ENCODE data around the gene ELFN2.
"Not testable (repeated sequence)": the region's sequence is repeated elsewhere in the genome, so short reads cannot be mapped to it uniquely, and the experiment has no call there.

The ELFN2 gene

DNA sequence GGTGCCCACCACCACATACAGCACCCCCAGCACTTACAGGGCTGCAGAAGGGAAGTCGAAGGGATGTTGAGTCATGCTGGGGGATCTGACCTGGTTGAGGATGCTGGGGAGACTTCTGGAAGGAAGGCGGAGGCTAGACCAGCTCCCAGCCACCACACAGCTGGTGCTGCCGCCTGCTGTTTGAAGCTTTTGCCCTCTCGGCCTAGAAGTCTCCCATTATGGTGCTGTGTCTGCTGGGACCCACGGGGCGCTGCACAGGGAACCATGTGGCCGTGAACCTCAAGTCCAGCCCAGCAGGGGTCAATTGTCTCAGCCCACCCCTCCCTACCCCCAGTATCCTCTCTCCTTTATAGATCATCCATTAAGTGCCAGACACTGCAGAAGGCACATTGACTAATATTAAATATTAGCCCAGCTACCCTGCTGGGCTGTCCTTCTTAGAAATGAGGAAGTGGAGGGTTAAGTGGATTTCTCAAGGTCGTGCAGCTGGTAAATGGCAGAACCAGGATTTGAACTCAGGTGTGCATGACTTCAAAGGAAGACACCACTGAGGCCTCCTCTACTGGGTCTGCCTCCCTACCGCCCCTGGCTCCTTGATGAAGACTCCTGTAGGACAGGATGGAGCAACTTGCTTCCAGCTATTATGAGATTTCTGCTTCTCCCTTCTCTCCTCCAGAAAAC, 95.3 kb downstream of the ELFN2 start:
- DNase-seq = no peak

DNA sequence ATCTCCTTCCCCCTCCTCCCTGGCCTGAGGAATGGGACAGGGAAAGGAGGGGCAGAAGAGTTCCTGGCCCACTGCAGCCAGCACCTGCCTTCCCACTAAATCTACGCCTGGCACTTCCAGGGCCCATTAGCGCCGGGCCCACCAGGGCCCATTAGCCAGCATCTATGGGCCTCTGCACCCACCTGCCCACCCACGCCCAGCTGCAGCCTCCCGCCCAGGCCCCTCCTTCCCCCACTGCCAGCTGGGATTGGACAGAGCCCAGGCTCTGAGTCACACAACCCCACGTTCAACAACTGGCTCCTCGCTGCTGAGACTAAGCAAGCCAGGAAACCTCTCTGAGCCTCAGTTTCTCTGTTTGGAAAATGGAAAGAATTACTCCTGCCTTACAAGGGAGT, 96.2 kb downstream of the ELFN2 start:
- DNase-seq = no peak

DNA sequence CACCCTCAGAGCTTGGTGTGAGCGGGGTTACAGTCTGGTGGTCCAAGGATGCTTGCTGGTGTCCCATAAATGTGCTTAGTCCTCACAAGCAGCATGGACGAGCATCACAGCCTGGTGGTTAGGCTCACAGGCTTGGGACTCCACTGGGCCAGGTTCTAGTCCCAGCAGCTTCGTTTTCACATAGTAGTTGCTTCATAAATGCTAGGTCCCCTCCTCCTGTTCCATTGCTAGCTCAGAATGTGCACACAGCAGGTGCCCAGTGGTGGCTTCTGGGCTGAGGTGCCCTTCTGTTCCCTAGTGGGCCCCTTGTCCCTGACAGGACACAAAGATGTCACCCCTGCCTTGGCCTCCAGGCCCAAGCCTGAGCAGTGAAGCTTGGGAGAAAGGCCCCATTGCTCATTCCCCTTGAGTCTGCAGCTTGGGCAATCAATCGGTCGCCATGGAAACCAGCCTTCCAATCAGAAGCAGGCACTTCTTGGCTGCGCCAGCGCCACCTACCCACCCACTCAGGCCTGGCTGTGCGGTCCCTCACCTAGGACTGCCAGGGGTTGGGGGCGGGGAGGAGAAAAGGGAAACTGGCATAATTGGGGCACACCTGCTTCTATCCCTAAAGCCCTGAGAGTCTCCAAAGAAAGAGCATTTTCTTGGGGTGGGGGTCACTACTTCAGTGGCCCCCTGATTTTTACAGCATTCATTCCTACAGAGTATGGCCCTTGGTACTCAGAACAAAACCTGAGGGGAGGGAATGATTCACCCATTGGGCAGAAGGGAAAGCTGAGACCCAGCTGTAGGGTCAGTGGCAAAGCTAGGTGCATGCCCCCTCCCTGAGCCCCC, 96.9 kb downstream of the ELFN2 start:
- DNase-seq = peak; percentile 28

DNA sequence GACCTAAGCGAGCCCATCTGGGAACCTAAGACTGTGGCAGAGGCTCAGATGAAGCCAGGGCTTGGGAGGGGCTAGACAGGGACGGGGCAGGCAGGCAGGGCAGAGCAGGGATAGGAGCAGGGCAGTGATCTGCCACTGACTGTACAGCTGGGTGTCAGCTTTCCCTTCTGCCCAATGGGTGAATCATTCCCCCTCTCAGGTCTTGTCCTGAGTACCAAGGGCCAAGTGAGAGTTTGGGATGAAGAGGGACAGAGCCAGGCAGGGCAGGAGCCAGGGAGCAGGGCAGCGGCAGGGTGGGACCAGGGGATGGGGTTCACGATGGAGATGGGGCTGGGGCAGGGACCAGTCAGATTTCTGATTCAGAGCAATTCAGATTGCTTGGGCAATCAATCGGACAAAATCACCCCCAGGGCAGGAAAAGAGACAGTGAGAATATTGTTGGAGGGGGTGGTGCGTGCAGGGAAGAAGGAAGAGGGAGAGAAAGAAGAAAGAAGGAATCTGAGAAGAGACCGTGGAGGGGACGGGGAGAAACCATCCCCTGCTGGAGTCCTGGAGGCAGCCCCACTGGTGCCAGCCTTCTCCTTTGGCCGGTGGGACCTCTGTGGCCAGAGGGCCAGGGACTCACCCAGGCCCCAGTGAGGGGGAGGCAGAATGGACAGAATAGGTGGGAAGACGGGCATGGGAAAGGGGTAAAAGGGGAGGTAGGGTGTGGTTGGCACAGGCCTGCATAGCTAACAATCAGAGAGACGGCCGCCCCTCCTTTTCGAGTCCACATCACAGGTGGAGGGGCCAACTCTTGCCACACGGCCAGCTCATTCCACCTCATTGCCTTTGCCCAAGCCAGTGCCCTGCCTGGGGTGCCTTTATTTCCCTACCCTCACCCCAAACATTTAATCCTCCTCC, 97.8 kb downstream of the ELFN2 start:
- no peak for DNase-seq

DNA sequence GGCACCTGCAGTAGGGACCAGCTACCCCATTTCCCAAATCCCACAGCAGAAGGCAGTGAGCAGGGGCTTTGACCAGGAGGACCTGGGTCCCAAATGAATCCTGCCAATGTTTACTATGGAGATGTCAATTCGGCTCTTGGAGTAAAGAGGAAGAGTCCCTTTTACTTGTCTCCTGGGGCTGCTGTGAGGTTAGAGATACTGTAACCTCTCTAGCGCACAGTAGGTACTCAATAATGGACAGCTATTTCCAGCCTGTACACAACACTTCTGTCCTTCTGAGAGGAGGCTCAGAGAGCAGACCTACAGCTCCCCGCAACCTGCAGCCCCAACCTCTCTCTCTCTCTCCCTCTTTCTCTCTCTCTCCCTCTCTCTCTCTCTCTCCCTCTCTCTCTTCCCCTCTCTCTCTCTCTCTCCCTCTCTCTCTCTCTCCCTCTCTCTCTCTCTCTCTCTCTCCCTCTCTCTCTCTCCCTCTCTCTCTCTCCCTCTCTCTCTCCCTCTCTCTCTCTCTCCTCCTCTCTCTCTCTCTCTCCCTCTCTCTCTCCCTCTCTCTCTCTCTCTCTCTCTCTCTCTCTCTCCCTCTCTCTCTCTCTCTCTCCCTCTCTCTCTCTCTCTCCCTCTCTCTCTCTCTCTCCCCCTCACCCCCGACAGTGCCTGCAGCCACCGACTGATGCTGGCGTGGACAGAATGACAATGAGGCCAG, 98.6 kb downstream of the ELFN2 start:
- not testable (repeated sequence) for DNase-seq

DNA sequence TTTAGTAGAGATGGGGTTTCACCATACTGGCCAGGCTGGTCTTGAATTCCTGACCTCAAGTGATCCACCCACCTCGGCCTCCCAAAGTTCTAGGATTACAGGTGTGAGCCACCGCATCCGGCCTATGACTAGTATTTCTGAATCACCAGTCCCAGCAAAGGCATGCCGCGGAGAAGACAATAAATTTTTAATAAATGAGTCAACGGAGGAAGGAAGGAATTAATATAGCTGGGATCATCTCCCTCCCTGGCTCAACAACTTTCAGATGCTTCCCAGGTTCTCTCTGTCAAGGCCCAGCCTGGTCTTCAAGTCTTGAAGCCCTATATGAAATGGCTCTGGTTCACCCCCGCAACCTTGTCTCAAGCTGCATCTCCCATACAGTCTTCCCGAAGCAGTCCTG, 99.3 kb downstream of the ELFN2 start:
- DNase-seq = peak; percentile 52

DNA sequence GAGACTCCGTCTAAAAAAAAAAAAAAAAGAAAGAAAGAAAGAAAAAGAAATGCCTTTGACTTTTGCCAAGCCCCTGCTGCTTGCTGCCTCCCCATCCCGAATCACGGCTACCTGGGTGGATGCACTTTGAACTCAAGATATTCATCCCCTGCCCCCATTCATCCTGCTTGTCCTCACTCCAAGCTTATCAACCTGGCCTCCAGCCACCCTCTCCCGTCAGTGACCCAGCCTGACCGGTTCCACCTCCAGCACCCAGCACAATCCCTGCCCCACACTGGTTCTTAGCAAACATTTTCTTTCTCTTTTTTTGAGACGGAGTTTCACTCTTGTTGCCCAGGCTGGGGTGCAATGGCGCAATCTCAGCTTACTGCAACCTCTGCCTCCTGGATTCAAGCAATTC, 100.6 kb downstream of the ELFN2 start:
- DNase-seq = no peak

DNA sequence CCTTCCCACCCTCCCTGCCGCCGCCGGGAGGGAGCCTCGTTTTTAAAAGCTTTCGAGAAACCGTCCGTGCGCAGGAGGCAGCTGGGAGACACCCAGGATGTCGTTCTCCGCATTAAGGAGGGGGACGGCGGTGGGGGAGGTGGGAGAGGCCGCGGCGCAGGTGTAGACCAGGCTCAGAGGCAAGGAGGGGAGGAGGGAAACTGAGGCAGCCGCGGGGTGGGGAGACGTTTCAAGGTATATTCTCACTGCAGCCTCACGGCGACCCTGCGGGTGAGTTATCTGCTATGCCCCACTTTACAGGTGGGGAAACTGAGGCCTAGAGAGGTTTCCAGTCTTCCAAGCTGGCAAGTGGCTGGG, 102.3 kb downstream of the ELFN2 start:
- DNase-seq = no peak

DNA sequence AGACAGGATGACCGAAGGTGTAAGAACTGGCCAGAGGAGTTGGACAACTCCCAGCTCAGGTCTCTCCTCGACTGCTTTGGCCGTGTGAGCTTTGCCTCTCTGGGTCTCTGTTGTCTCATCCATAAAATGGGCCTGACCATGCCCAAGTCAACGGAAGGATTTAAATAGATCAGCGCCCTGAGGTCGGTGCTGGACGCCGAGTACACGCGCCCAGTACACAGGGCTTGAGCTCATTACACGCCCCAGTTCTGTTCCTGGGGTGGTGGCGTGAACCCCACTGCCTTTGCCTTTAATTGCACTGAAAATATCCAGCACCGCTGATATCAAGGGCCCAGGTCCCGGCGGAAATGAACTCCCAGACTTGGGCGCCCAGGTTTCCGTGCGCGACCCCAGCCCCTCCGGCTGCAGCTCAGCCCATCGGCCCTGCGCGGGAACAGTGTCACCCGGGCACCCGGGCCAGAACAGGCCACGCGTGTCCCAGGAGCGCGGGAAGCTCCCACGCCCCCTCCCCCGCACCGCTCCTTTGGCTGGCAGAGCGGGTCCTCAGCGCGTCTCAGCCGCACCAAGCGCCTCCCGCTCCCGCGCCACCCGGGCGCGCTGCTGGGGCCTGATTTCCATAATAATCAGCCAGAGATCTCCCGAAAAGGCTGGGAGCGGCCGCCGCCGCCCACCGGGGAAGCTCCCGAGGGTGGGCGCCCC, 102.8 kb downstream of the ELFN2 start:
- no peak for DNase-seq

DNA sequence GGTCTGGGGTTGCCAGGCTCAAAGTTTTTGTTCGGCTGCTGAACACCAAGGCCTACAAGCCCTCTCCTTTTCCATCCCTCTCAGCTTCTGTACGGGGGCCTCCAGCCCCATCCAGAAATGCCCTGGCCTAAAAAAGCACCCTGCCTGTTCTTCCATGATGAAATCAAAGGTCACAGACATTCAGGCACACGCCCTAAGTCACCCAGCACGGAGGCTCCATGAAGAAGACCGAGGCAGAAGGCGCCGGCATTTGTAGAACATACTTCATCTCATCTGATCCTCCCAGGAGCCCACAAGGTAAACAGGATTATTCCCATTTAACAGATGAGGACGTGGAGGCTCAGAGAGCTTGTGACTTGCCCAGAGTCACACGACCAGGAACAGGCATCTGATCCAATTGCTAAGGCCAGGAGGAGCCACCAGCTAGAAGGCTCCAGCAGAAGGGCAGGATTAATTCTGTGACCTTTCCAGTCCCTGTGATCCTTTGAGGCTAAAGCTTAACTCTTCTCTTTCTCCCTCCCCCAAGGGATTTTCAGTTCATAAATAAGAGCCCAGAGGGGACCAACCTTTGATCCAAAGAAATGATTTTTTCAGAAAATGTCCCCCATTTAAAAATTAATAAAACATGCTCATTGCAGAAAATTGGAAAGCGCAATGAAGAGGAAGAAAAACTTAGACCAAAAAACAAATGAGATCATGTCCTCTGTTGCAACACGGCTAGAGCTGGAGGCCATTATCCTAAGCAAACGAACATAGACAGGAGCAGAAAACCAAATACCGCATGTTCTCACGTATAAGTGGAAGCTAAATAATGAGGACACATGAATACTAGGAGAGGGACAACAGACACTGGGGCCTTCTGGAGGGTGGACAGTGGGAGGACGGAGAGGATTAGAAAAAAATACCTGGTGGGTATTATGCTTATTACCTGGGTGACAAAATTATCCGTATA, 106.3 kb downstream of the ELFN2 start:
- no peak for DNase-seq

DNA sequence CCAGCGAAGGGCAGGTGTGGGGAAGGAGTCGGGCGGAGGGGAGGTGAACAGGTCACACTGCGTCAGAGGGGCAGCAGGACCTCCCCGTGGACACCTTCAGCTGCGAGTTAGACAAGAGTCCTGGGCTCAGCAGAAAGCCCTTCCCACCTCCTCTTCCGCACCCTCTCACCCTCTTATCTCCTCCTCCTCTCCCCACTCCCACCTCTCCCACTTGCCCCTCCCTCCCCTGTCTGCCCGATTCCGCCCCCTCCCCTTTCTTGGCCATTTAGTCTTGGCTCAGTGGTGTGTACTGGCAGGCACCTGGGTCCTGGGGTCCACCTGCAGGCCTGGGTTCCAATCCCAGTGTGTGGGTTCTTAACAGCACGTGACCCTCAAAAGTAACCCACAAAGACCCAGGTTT, 107.8 kb downstream of the ELFN2 start:
- no peak for DNase-seq

DNA sequence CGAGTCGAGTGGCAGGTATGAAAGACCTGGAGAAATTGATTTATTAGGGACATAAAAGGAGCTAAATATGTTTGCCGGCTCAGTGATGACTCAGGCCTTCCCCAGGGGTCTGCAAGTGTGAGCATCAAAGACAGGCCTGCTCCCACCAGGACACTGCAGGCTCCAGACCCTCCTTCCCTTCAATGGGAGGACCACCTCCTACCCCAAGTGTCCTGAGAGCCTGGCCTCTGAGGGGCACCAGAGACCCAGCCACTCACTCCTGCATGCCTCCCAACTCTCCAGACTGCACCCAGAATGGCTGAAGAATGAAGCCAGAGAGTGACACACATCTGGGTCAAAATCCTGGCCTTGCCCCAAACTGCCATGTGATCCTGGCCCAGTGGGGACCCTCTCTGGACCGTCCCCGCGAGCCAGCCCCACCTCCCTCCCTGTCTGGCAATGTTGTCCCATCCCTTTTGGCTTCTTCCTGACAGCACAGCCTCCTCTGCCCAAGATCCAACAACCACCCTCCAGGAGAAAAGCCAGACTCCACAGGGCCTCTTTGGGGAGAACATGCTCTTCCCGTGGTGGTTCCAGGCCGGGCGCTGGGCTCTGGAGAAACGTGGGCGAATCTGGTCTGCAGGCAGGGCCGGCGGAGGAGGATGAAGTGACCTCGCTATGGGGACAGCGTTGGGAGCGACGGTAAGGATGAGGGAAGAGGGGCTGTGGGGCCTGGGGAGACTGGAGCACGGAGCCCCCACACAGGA, 108.7 kb downstream of the ELFN2 start:
- no peak for DNase-seq

Measured in kidney glomerular epithelial cell (primary cell).